ENCODE data around the gene AGR2.
"Not testable (repeated sequence)": the region's sequence is repeated elsewhere in the genome, so short reads cannot be mapped to it uniquely, and the experiment has no call there.

Gene AGR2

DNA sequence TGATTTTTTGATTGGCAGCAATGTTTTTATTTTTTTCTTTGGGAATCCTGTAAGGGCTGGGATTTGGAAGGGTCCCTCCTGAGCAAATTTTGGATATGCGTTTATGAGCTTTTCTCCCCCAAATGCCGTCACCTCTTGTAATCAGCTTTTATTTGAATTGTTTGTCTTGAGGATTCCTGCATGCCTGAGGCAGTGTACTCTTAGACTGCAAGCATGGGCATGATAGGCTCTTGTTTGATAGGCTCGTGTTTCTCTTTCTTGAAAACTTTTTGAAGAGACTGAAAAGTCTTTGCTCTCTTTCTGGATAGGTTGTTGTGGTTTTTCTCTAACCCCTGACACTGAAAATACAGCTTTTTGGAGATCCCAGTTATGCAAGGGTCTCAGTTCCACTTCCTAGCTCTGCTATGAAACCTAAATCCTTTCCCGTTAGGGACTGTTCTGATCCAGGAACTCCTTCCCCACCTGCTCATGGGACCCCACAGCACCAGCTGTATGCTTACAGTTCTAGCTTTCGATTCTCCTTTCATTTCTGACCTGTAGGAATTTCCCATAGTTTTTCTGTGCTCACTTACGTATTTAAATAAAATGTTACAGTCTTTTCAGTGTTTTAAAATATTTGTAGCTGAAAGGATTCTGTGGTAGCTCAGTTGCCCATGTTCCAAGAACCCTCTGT lies 34.0 kb downstream of the AGR2 start:
- H3K4me3 ChIP-seq (replicated peaks; ENCODE audit: low read depth, low read length), result no peak overlapping the region
- no peak for DNase-seq (ENCODE audit: extremely low read depth, low read depth)

DNA sequence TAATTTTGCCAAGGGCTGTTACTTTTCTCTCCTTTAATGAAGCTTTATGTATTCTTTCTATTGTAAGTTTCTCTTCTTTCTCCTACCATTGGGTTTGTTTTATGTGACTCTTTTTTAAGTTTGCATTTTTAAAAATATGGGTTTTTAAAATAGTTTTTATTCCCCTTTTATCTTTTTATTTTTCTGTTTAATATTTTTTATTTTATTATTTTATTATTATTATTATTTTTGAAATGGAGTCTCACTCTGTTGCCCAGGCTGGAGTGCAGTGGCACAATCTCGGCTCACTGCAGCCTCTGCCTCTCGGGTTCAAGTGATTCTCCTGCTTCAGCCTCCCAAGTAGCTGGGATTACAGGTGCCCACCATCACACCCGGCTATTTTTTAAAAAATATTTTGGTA lies 34.8 kb downstream of the AGR2 start:
- H3K4me3 ChIP-seq (replicated peaks; ENCODE audit: low read depth, low read length); DNase-seq (ENCODE audit: extremely low read depth, low read depth): not testable (repeated sequence)

More for the DNA sequence above, 34.0 kb downstream of the AGR2 start:
- TF ChIP-seq, protein P1, sequence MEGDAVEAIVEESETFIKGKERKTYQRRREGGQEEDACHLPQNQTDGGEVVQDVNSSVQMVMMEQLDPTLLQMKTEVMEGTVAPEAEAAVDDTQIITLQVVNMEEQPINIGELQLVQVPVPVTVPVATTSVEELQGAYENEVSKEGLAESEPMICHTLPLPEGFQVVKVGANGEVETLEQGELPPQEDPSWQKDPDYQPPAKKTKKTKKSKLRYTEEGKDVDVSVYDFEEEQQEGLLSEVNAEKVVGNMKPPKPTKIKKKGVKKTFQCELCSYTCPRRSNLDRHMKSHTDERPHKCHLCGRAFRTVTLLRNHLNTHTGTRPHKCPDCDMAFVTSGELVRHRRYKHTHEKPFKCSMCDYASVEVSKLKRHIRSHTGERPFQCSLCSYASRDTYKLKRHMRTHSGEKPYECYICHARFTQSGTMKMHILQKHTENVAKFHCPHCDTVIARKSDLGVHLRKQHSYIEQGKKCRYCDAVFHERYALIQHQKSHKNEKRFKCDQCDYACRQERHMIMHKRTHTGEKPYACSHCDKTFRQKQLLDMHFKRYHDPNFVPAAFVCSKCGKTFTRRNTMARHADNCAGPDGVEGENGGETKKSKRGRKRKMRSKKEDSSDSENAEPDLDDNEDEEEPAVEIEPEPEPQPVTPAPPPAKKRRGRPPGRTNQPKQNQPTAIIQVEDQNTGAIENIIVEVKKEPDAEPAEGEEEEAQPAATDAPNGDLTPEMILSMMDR (IDR thresholded peaks at IDR 0.05; ENCODE audit: low read depth, low read length, missing control alignments), result no peak

DNA sequence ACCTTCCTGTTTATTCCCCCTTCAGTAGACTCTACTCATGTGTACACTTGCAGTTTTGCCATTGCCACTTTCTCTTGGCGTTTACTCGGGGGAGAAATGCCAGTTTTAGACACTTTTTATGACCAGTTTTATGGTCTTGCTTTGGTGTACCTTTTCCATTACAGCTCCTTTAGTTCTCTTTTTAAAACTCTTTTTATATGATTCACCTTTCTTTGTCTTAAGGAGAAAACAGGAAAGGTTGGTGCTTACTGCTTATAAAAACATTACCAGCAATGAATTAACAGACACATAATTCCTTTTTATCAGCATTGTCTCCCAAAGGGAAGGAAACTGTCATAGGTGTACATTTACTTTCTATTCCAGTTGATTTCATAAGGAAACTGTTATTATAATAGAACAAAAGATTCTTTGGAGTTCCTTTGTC lies 39.4 kb downstream of the AGR2 start:
- TF ChIP-seq, protein P1 (IDR thresholded peaks at IDR 0.05; ENCODE audit: low read depth, low read length, missing control alignments), result no peak
- DNase-seq (ENCODE audit: extremely low read depth, low read depth), result no peak
- H3K4me3 ChIP-seq (replicated peaks; ENCODE audit: low read depth, low read length), result no peak overlapping the region

DNA sequence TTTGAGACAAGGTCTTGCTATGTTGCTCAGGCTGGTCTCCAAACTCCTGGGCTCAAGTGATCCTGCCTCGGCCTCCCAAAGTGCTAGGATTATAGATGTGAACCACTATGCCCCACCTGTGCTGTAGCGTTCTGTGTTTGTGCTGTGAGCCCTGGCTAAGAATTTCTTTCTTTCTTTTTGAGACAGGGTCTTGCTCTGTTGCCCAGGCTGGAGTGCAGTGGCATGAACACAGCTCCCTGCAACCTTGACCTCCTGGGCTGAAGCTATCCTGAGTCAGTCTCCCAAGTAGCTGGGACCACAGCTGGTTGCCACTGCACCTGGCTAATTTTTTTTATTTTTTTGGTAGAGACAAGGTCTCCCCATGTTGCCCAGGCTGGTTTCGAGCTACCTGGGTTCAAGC lies 39.9 kb downstream of the AGR2 start:
- no peak overlapping the region for H3K4me3 ChIP-seq (replicated peaks; ENCODE audit: low read depth, low read length)
- DNase-seq (ENCODE audit: extremely low read depth, low read depth), result no peak
- TF ChIP-seq, protein P1 (IDR thresholded peaks at IDR 0.05; ENCODE audit: low read depth, low read length, missing control alignments), result no peak

DNA sequence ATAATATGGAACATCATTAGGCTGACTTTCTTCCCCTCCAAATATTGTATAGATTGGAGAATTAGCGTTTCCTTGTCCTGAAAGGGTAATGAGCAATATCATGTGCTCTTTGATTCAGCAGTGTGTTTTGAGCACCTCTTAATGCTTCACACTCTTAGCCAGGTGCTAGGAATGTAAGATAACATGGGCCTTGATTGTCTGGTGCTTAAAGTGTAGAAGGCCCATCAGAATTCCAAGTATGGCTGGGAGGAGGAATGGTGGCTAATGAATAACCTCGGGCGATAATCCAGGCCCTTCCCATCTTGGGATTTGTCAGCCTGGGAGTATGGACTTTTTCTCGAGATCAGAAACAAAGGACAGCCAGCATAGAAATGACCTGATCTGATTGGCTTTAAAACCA lies 42.6 kb downstream of the AGR2 start:
- H3K4me3 ChIP-seq (replicated peaks; ENCODE audit: low read depth, low read length), result no peak overlapping the region
- TF ChIP-seq, protein P1 (IDR thresholded peaks at IDR 0.05; ENCODE audit: low read depth, low read length, missing control alignments), result no peak
- no peak for DNase-seq (ENCODE audit: extremely low read depth, low read depth)

DNA sequence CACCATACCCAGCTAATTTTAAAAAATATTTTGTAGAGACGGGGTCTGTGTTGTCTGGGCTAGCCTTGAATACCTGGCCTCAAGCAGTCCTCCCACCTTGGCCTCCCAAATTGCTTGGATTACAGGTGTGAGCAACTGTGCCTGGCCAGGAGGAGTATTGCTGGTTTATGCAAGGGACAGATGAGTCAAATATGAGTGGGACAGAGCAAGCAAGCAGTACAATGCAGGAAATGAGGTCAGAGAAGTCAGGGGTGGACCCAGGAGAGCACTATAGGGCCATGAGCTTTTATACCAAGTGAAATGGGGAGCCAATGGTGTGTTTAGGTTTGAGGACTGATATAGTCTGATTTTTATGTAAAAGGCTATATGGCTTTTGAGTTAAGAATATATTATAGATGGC lies 45.0 kb downstream of the AGR2 start:
- H3K4me3 ChIP-seq (replicated peaks; ENCODE audit: low read depth, low read length), result no peak overlapping the region
- DNase-seq (ENCODE audit: extremely low read depth, low read depth), result no peak
- TF ChIP-seq, protein P1 (IDR thresholded peaks at IDR 0.05; ENCODE audit: low read depth, low read length, missing control alignments), result no peak

DNA sequence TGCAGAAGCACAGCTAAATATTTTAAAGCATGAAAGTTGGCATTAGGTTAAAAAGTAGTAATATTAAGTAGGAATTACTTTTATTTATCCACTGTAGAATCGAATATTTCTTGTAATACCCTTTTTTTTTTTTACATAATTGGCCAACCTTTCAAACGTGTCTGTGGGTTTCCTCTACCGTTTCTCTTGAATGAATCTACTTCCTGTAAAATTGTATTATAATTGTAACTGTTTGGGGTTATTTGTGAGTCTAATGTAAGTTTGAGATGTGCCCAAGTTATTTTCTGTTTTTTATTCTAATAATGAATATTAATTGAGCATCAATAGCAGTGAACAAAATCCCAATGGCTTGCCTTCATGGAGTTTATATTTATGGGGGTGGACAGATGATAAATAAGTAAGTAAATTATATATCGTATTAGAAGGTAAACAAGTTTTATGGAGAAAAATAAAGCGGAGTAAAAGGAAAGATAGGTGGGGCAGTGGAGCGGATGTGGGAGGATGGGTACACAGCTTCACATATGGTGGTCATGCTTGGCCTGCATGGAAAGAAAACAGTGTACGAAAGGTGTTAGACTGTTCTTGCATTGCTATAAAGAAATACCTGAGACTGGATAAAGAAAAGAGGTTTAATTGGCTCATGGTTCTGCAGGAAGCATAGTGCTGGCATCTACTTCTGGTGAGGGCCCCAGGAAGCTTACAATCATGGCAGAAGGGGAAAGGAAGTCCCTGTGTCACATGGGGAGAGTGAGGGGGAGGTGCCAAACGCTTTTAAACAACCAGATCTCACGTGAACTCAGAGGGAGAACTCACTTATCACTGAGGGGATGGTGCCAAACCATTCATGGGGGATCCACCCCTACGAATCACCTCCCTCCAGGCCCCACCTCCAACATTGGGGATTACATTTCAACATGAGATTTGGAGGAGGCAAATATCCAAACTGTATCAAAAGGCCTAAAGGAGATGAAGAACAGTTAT lies 45.9 kb downstream of the AGR2 start:
- no peak for DNase-seq (ENCODE audit: extremely low read depth, low read depth)
- H3K4me3 ChIP-seq (replicated peaks; ENCODE audit: low read depth, low read length), result no peak overlapping the region

More for the DNA sequence above, 45.9 kb downstream of the AGR2 start:
- TF ChIP-seq, protein P1 (IDR thresholded peaks at IDR 0.05; ENCODE audit: low read depth, low read length, missing control alignments), result no peak
